ENCODE data around the gene SNRNP35. TPM values are rescaled to one million over a fixed set of nuclear protein-coding genes. Genes with fewer than 3 reads are reported as not detected.
"Not testable (repeated sequence)": the region's sequence is repeated elsewhere in the genome, so short reads cannot be mapped to it uniquely, and the experiment has no call there.

The SNRNP35 gene
- total RNA-seq, 4 donors from 2014 or later = 14.7 to 38.1 (median 21.0) TPM

- no peak for DNase-seq (ENCODE audit: low spot score)
- no peak for TF ChIP-seq CTCF (IDR thresholded peaks at IDR 0.05)
- no peak for ATAC-seq (ENCODE audit: low FRiP score)
Observed at GRCh38 chr12:123475246-123475703, 17.3 kb downstream of the SNRNP35 start.

- no peak for DNase-seq (ENCODE audit: low spot score)
- TF ChIP-seq CTCF (IDR thresholded peaks at IDR 0.05) = no peak
Observed at GRCh38 chr12:123478069-123478468, 20.1 kb downstream of the SNRNP35 start.

GRCh38 chr12:123478762-123479161, 20.8 kb downstream of the SNRNP35 start:
- peak; percentile 58 for ATAC-seq (ENCODE audit: low FRiP score)
- DNase-seq (ENCODE audit: low spot score) = no peak
- no peak for TF ChIP-seq CTCF (IDR thresholded peaks at IDR 0.05)

More at GRCh38 chr12:123478069-123478468, 20.1 kb downstream of the SNRNP35 start:
- ATAC-seq (ENCODE audit: low FRiP score) = no peak

- TF ChIP-seq CTCF (IDR thresholded peaks at IDR 0.05) = no peak
- no peak for DNase-seq (ENCODE audit: low spot score)
- ATAC-seq (ENCODE audit: low FRiP score) = no peak
Observed at GRCh38 chr12:123479442-123480180, 21.7 kb downstream of the SNRNP35 start.

- not testable (repeated sequence) for ATAC-seq (ENCODE audit: low FRiP score); DNase-seq (ENCODE audit: low spot score)
Observed at GRCh38 chr12:123481251-123481650, 23.3 kb downstream of the SNRNP35 start.

- no peak for TF ChIP-seq CTCF (IDR thresholded peaks at IDR 0.05)
- no peak for ATAC-seq (ENCODE audit: low FRiP score)
- no peak for DNase-seq (ENCODE audit: low spot score)
Observed at GRCh38 chr12:123482876-123483275, 24.9 kb downstream of the SNRNP35 start.

GRCh38 chr12:123483602-123484248, 25.8 kb downstream of the SNRNP35 start:
- no peak for ATAC-seq (ENCODE audit: low FRiP score)
- DNase-seq (ENCODE audit: low spot score) = no peak

More at GRCh38 chr12:123483602-123484248, 25.8 kb downstream of the SNRNP35 start:
- no peak for TF ChIP-seq CTCF (IDR thresholded peaks at IDR 0.05)

Measured in omental fat pad (tissue), 4 donors.